ENCODE measurements around the gene WNT16.

The WNT16 gene

DNA sequence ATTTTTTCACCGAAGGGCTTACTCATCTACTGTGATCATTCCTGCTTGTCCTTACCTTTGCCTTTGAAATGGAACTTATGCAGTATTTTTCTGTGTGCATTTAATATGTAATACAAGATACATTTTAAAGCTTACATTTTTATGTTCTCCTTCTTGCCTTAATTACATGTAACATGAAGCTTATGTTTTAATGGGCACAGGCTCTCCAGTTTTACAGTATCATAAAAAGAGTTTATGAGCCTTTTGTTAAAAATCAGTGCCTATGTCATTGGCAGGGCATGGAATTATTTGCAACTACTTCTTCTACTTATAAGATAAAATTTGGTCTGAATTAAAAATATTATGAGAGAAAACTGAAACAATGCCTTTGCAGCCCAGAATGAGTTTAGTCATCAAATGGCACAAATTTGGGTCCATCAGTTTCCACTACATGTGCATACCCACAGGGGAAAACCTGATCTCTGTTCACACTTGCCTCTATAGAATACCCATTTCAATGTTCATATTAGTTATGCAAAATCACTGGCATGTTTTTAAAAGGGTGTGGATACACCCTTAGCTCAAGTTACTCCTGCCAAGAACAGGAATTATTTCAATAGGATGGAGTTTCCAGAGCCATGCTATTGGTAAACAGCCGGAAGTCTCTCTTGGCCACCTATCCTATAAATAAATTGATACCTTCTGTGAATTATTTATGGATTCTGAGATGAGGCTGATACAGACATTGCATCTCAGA lies 27.9 kb upstream of the WNT16 start:
- Histone ChIP-seq H2AFZ (ENCODE audit: low read depth) (no peak overlapping the region), H4K20me1 (ENCODE audit: insufficient read depth) (no peaks in the 10 kb centered on the region), H3K36me3 (ENCODE audit: insufficient read depth) (no peaks in the 10 kb centered on the region), H3K4me3 (IDR thresholded peaks at IDR 0.05; ENCODE audit: insufficient read depth, low read depth, low read length) (no peak overlapping the region), H3K4me1 (ENCODE audit: low read depth, poor library complexity, severe bottlenecking) (peaks cover 27% of the 10 kb centered on the region), H3K27me3 (ENCODE audit: insufficient read depth, low read depth) (no peaks in the 10 kb centered on the region), H3K9ac (no peak overlapping the region), H3K79me2 (ENCODE audit: insufficient read depth, low read depth) (no peaks in the 10 kb centered on the region), H3K27ac (no peak overlapping the region), H3K4me2 (no peak overlapping the region)
- TF ChIP-seq, protein P1, sequence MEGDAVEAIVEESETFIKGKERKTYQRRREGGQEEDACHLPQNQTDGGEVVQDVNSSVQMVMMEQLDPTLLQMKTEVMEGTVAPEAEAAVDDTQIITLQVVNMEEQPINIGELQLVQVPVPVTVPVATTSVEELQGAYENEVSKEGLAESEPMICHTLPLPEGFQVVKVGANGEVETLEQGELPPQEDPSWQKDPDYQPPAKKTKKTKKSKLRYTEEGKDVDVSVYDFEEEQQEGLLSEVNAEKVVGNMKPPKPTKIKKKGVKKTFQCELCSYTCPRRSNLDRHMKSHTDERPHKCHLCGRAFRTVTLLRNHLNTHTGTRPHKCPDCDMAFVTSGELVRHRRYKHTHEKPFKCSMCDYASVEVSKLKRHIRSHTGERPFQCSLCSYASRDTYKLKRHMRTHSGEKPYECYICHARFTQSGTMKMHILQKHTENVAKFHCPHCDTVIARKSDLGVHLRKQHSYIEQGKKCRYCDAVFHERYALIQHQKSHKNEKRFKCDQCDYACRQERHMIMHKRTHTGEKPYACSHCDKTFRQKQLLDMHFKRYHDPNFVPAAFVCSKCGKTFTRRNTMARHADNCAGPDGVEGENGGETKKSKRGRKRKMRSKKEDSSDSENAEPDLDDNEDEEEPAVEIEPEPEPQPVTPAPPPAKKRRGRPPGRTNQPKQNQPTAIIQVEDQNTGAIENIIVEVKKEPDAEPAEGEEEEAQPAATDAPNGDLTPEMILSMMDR (conservative IDR thresholded peaks at IDR 0.05; ENCODE audit: low read depth, low read length), result no peak

DNA sequence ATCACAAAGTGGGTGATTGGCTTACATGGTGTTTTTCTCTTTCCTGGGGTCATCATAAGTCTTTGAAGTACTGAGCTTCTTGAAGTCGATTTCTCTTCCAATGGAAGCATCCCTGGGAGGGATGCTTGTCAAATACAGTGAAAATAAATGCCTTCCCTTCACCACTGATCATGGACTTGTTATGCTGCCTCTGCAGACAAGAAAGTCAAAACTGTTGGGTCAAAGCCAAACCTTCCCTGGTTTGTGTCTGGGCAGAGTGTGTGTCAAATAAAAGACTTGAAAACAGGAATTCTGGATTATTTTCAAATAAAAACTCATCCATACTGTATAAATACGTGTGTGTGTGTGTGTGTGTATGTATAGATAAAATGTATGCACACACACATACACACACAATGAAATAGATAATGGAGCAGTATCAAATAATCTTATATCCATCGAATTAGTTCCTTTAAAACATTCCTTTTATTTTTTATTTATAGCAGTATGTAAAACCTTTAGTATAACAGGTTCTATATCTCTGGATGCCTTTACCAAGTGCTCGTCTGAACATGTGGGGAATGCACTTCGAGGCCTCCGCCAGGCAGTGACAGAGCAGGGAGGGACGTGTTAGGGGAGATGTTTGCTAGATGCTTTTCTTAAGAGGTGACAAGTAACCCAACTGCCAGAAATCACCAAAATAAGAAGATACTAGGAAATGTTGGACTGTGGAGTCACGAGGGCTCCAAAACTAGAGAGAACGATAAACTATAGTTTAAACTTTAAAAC lies 27.2 kb upstream of the WNT16 start:
- TF ChIP-seq, protein P1 (conservative IDR thresholded peaks at IDR 0.05; ENCODE audit: low read depth, low read length), result no peak
- no peak overlapping the region for H3K4me3 ChIP-seq (IDR thresholded peaks at IDR 0.05; ENCODE audit: insufficient read depth, low read depth, low read length)
- no peak overlapping the region for H2AFZ ChIP-seq (ENCODE audit: low read depth)
- H3K4me2 ChIP-seq, result no peak overlapping the region
- H3K79me2 ChIP-seq (ENCODE audit: insufficient read depth, low read depth), result no peaks in the 10 kb centered on the region
- no peaks in the 10 kb centered on the region for H3K27me3 ChIP-seq (ENCODE audit: insufficient read depth, low read depth)
- H3K27ac ChIP-seq, result no peak overlapping the region
- no peak overlapping the region for H3K9ac ChIP-seq
- H3K4me1 ChIP-seq (ENCODE audit: low read depth, poor library complexity, severe bottlenecking), result peaks cover 35% of the 10 kb centered on the region
- H4K20me1 ChIP-seq (ENCODE audit: insufficient read depth), result no peaks in the 10 kb centered on the region
- no peaks in the 10 kb centered on the region for H3K36me3 ChIP-seq (ENCODE audit: insufficient read depth)

DNA sequence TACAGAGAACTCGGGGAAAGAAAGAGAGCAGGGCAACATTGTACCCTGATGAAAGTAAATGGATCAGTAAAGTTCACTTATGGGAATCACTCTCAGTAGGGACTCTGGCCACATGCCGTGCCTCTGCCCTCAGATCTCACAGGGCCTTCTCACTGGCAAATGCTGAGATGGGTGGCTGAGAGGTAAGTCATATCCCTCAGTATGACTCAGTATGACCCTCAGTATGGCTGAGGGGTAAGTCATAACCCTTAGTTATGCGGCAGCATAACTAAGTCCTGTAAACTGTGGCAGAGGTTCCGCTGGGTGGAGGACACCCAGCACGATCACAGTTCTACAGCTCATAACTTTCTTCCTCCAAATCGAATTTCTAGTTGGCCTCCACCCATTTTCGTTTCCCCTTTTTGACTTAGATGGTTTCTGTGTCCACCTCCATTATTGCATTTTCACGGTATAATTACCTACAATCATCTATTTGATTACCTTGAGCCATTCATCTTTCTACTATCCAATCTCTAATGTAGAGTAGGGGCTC lies 26.5 kb upstream of the WNT16 start:
- no peak overlapping the region for H3K27ac ChIP-seq
- H3K9ac ChIP-seq, result no peak overlapping the region
- no peaks in the 10 kb centered on the region for H3K36me3 ChIP-seq (ENCODE audit: insufficient read depth)
- H3K4me3 ChIP-seq (IDR thresholded peaks at IDR 0.05; ENCODE audit: insufficient read depth, low read depth, low read length), result no peak overlapping the region
- H3K27me3 ChIP-seq (ENCODE audit: insufficient read depth, low read depth), result no peaks in the 10 kb centered on the region
- H3K79me2 ChIP-seq (ENCODE audit: insufficient read depth, low read depth), result no peaks in the 10 kb centered on the region
- no peaks in the 10 kb centered on the region for H4K20me1 ChIP-seq (ENCODE audit: insufficient read depth)
- peaks cover 42% of the 10 kb centered on the region for H3K4me1 ChIP-seq (ENCODE audit: low read depth, poor library complexity, severe bottlenecking)
- no peak overlapping the region for H2AFZ ChIP-seq (ENCODE audit: low read depth)
- TF ChIP-seq, protein P1 (conservative IDR thresholded peaks at IDR 0.05; ENCODE audit: low read depth, low read length), result no peak
- H3K4me2 ChIP-seq, result no peak overlapping the region

DNA sequence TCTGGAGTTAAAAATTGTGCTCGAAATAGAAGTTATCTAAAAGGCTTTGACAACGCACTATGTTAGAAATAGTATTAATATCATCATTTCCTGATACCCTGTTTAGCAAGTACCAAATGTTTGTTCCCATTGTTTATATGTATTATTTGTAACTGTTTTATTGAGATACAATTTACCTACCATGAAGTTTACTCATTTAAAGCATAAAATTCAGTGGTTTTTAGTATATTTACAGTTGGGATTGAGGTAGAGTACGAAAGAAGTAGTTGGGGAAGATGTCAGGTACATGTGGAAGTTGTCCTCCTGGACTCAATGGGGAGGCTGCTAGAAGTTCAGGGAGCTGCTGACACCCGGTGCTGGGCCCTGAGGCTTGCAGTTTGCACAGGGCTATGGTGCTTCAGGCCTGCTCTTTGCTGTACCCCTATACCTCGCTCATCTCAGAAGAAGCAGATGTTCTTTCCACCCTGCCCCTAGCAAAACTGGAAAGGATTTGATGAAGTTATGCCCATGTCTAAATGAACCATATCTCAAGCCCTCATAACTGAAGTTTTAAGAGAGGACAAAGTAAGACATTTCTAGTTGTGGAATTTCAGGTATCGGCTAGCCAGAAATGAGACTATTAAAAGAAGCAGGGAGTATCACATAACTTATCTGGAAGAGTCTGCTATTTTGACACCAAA lies 25.2 kb upstream of the WNT16 start:
- Histone ChIP-seq H3K36me3 (ENCODE audit: insufficient read depth) (no peaks in the 10 kb centered on the region), H3K4me2 (no peak overlapping the region), H3K4me3 (IDR thresholded peaks at IDR 0.05; ENCODE audit: insufficient read depth, low read depth, low read length) (no peak overlapping the region), H3K79me2 (ENCODE audit: insufficient read depth, low read depth) (no peaks in the 10 kb centered on the region), H2AFZ (ENCODE audit: low read depth) (no peak overlapping the region), H3K27me3 (ENCODE audit: insufficient read depth, low read depth) (no peaks in the 10 kb centered on the region), H3K4me1 (ENCODE audit: low read depth, poor library complexity, severe bottlenecking) (peaks cover 54% of the 10 kb centered on the region), H4K20me1 (ENCODE audit: insufficient read depth) (no peaks in the 10 kb centered on the region), H3K9ac (no peak overlapping the region), H3K27ac (no peak overlapping the region)
- TF ChIP-seq, protein P1 (conservative IDR thresholded peaks at IDR 0.05; ENCODE audit: low read depth, low read length), result no peak
